ENCODE results near the gene PRKCD. TPM values are rescaled to one million over a fixed set of nuclear protein-coding genes. Genes with fewer than 3 reads are reported as not detected.

PRKCD gene
- total and polyA plus RNA-seq, 2 experiments from 2014 or later, result 1.8 to 9.6 TPM

- no peaks in the 10 kb centered on the region for H4K20me1 ChIP-seq (ENCODE audit: insufficient read depth)
- no peak overlapping the region for H3K4me2 ChIP-seq (ENCODE audit: unreplicated experiment)
- no peak overlapping the region for H2AFZ ChIP-seq
- H3K9me3 ChIP-seq (ENCODE audit: low read depth), result no peaks in the 10 kb centered on the region
- TF ChIP-seq EZH2phosphoT487 (IDR thresholded peaks at IDR 0.05; ENCODE audit: insufficient read depth, low read depth) (no peak), EZH2 (IDR thresholded peaks at IDR 0.05; ENCODE audit: insufficient read depth, poor library complexity, severe bottlenecking) (no peak)
- H3K4me1 ChIP-seq (ENCODE audit: insufficient read depth), result peaks cover 34% of the 10 kb centered on the region
- in situ Hi-C loops (cut with MboI), result no loop called here
- H3K27me3 ChIP-seq (replicated peaks; ENCODE audit: insufficient read depth), result no peaks in the 10 kb centered on the region
- peak overlapping the region; percentile 64 for H3K9ac ChIP-seq
- H3K36me3 ChIP-seq (ENCODE audit: low read depth), result peaks cover 44% of the 10 kb centered on the region
- 60 to 68% methylated on average over 4 to 6 of the region's 6 CpGs for WGBS, 2 experiments (ENCODE audit: low coverage in 1 of 2, low lambda C conversion rate in 2 of 2, missing lambda C conversion rate in 2 of 2)
- H3K4me3 ChIP-seq, result no peak overlapping the region
- peak overlapping the region; percentile 92 for H3K27ac ChIP-seq
- H3F3A ChIP-seq (ENCODE audit: insufficient read depth), result peaks cover 37% of the 10 kb centered on the region
- H3K79me2 ChIP-seq (ENCODE audit: insufficient read depth), result peaks cover 68% of the 10 kb centered on the region
- no peak for DNase-seq
- H3K9me2 ChIP-seq (ENCODE audit: insufficient read depth), result no peaks in the 10 kb centered on the region
These were observed 74.5 kb downstream of the PRKCD start for GRCh38 chr3:53235545-53235944.

DNA sequence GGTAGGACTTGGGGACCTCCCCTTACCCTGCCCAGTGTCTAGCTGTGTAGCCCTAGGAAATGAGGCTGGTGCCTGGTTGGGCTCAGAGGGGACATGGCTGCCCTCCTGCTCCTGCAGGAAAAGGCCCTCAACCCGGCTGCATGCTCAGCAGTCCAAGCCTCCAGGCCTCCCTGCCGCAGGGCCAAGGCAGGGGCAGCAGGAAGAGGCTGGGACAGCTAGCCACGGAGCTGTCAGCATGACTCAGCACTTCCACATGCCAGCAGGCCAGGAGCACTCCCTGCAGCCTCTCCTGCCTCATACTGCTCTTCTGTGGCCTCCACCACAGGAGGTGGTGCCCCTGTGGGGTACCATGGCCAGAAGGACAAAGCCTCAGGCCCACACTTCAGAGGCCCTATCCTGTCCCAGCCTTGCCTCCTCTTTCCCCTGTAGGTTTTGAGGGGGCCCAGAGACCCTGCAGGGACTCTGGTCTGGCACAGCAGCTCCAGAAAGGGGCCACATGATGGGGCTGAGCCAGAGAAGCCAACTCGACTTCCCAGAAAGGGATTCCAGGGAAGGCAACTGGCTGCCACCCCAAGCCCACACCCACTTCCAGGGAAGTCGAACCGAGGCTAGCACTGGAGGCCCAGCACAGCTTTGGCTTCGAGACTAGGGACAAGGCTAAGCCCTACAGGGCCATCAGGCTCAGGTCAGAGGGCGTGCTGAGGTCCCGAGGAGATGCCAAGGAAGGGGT is 75.3 kb downstream of the PRKCD start:
- WGBS, 2 experiments (ENCODE audit: low coverage in 1 of 2, low lambda C conversion rate in 2 of 2, missing lambda C conversion rate in 2 of 2), result 36 to 40% methylated on average over 8 to 9 of the region's 9 CpGs
- H3K79me2 ChIP-seq (ENCODE audit: insufficient read depth), result peaks cover 76% of the 10 kb centered on the region
- peaks cover 34% of the 10 kb centered on the region for H3K4me1 ChIP-seq (ENCODE audit: insufficient read depth)
- no peaks in the 10 kb centered on the region for H3K9me2 ChIP-seq (ENCODE audit: insufficient read depth)
- no peaks in the 10 kb centered on the region for H4K20me1 ChIP-seq (ENCODE audit: insufficient read depth)
- H3F3A ChIP-seq (ENCODE audit: insufficient read depth), result peaks cover 37% of the 10 kb centered on the region
- peaks cover 45% of the 10 kb centered on the region for H3K36me3 ChIP-seq (ENCODE audit: low read depth)
- H3K27me3 ChIP-seq (replicated peaks; ENCODE audit: insufficient read depth), result no peaks in the 10 kb centered on the region
- no peaks in the 10 kb centered on the region for H3K9me3 ChIP-seq (ENCODE audit: low read depth)
- H2AFZ ChIP-seq, result no peak overlapping the region
- in situ Hi-C loops (cut with MboI), result no loop called here
- H3K4me2 ChIP-seq (ENCODE audit: unreplicated experiment), result no peak overlapping the region
- TF ChIP-seq EZH2phosphoT487 (IDR thresholded peaks at IDR 0.05; ENCODE audit: insufficient read depth, low read depth) (no peak), EZH2 (IDR thresholded peaks at IDR 0.05; ENCODE audit: insufficient read depth, poor library complexity, severe bottlenecking) (no peak)
- H3K27ac ChIP-seq, result peak overlapping the region; percentile 92
- no peak overlapping the region for H3K4me3 ChIP-seq
- peak overlapping the region; percentile 64 for H3K9ac ChIP-seq
- DNase-seq, result peak; percentile 93

DNA sequence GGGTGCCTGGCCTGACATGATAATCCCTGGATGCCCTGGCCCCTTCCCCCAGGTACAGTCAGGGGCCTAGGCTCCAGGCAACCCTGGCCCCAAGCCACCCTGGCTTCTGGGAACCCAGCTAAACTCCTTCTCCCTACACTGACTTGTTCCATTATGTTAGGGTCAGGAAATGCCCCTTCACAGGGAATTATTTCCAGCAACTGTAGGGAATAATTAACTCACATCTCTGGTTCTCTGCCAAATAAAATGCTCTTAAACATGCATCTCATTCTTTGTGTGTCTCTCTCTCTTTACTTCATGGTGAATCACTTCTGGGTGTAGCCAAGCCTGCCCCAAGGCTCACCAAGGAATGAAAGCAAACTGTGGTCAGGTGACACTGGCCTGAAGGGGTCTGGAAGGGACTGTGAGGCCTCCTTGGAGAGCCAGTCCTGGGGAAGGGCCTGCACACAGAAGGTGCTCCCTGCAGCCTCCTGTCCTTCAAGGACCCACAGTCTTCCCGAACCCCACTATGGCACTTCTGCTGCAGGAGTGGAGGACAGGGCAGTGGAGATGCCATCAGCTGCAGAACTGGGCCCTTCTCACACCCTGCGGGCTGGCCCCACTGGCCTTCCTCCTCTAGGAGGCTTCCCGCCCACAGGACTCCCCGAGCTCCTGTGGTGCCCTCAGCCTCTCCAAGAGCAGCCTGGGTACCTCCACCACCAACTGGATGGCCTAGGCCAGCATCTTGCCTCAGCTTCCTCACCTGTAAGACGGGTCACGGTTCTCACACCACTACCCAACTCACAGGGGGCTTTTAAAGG is 77.2 kb downstream of the PRKCD start:
- Histone ChIP-seq H2AFZ (no peak overlapping the region), H3K36me3 (ENCODE audit: low read depth) (peaks cover 30% of the 10 kb centered on the region), H3K27ac (peak overlapping the region; percentile 92), H3K4me1 (ENCODE audit: insufficient read depth) (peaks cover 46% of the 10 kb centered on the region), H3K27me3 (replicated peaks; ENCODE audit: insufficient read depth) (no peaks in the 10 kb centered on the region), H3K9me3 (ENCODE audit: low read depth) (no peaks in the 10 kb centered on the region), H3K79me2 (ENCODE audit: insufficient read depth) (peaks cover 78% of the 10 kb centered on the region), H3K4me2 (ENCODE audit: unreplicated experiment) (peak overlapping the region; percentile 42), H3K4me3 (no peak overlapping the region), H4K20me1 (ENCODE audit: insufficient read depth) (no peaks in the 10 kb centered on the region), H3K9ac (peak overlapping the region; percentile 45), H3K9me2 (ENCODE audit: insufficient read depth) (no peaks in the 10 kb centered on the region), H3F3A (ENCODE audit: insufficient read depth) (peaks cover 41% of the 10 kb centered on the region)
- WGBS, 2 experiments (ENCODE audit: low coverage in 1 of 2, low lambda C conversion rate in 2 of 2, missing lambda C conversion rate in 2 of 2), result 71 to 79% methylated on average over 6 of the region's 6 CpGs
- no peak for TF ChIP-seq EZH2 (IDR thresholded peaks at IDR 0.05; ENCODE audit: insufficient read depth, poor library complexity, severe bottlenecking)
- TF ChIP-seq EZH2phosphoT487 (IDR thresholded peaks at IDR 0.05; ENCODE audit: insufficient read depth, low read depth), result no peak
- in situ Hi-C loops (cut with MboI), result no loop called here
- peak; percentile 96 for DNase-seq

GRCh38 chr3:53238886-53239285 is 77.9 kb downstream of the PRKCD start:
- no peak for DNase-seq
- TF ChIP-seq EZH2 (IDR thresholded peaks at IDR 0.05; ENCODE audit: insufficient read depth, poor library complexity, severe bottlenecking) (no peak), EZH2phosphoT487 (IDR thresholded peaks at IDR 0.05; ENCODE audit: insufficient read depth, low read depth) (no peak)
- Histone ChIP-seq H3K27ac (peak overlapping the region; percentile 92), H3F3A (ENCODE audit: insufficient read depth) (peaks cover 41% of the 10 kb centered on the region), H4K20me1 (ENCODE audit: insufficient read depth) (no peaks in the 10 kb centered on the region), H3K27me3 (replicated peaks; ENCODE audit: insufficient read depth) (no peaks in the 10 kb centered on the region), H3K4me3 (no peak overlapping the region), H3K4me1 (ENCODE audit: insufficient read depth) (peaks cover 53% of the 10 kb centered on the region), H3K9me3 (ENCODE audit: low read depth) (no peaks in the 10 kb centered on the region), H3K4me2 (ENCODE audit: unreplicated experiment) (no peak overlapping the region), H2AFZ (no peak overlapping the region), H3K36me3 (ENCODE audit: low read depth) (peaks cover 25% of the 10 kb centered on the region; the same call in 1 of the 2 replicates), H3K79me2 (ENCODE audit: insufficient read depth) (peaks cover 78% of the 10 kb centered on the region), H3K9ac (peak overlapping the region; percentile 45), H3K9me2 (ENCODE audit: insufficient read depth) (no peaks in the 10 kb centered on the region)
- in situ Hi-C loops (cut with MboI), result no loop called here
- WGBS, 2 experiments (ENCODE audit: low coverage in 1 of 2, low lambda C conversion rate in 2 of 2, missing lambda C conversion rate in 2 of 2), result 90 to 92% methylated on average over 4 of the region's 4 CpGs

All from GM23248 (cell line).